Sigmoid colon (tissue), 7 donors: ENCODE measurements around the gene BRIP1. TPM values are rescaled to one million over a fixed set of nuclear protein-coding genes. Genes with fewer than 3 reads are reported as not detected.

Source experiments
- DNase-seq: peaks from one replicate; pipeline ENCODE4 v3.0.0-alpha.2; 2019
- H3K27ac ChIP-seq, 4 donors: fragments of 200-600 bp; sonication (generic); one replicate each; pipeline ENCODE4 v1.5.1; 2016 to 2019; ENCODE audit warnings: mild to moderate bottlenecking in 1 of 4
- H3K27me3 ChIP-seq, 3 donors: fragments of 200-600 bp; sonication (generic); one replicate each; pipeline ENCODE4 v1.5.1; 2019; ENCODE audit warnings: mild to moderate bottlenecking in 1 of 3
- H3K36me3 ChIP-seq, 4 donors: fragments of 200-600 bp; sonication (generic); one replicate each; pipeline ENCODE4 v1.5.1; 2016 to 2019
- H3K4me1 ChIP-seq, 4 donors: fragments of 200-600 bp; sonication (generic); one replicate each; pipeline ENCODE4 v1.5.1; 2017 to 2019
- H3K4me3 ChIP-seq, 4 donors: fragments of 200-600 bp; sonication (generic); one replicate each; pipeline ENCODE4 v1.5.1; 2017 to 2019; ENCODE audit warnings: mild to moderate bottlenecking in 2 of 4, moderate library complexity in 1 of 4
- H3K9me3 ChIP-seq, 4 donors: fragments of 200-600 bp in 3 of 4; sonication (generic) in 3 of 4; one replicate each; pipeline versions ENCODE4 v1.5.1 to v1.6.1; 2013 to 2019
- CTCF ChIP-seq, 4 experiments: fragments of 450-650 bp in 3 of 4; fragments of 200-600 bp in 1 of 4; IDR thresholded peaks; one replicate each; pipeline ENCODE4 v1.5.1; 2016 to 2019; ENCODE audit warnings: antibody characterized with exemption in 4 of 4, mild to moderate bottlenecking in 3 of 4, moderate library complexity in 2 of 4
- EP300 ChIP-seq, 4 donors: sonication (generic); formaldehyde crosslinking; IDR thresholded peaks; one replicate each; pipeline ENCODE4 v1.6.1; 2017; ENCODE audit warnings: antibody characterized with exemption in 4 of 4
- POLR2A ChIP-seq, 2 donors: fragments of 450-650 bp; IDR thresholded peaks; one replicate each; pipeline ENCODE4 v1.6.1; 2016; ENCODE audit warnings: antibody characterized with exemption in 2 of 2, mild to moderate bottlenecking in 2 of 2, moderate library complexity in 2 of 2
- POLR2AphosphoS5 ChIP-seq, 4 donors: sonication (generic); formaldehyde crosslinking; IDR thresholded peaks; one replicate each; pipeline ENCODE4 v1.6.1; 2017; ENCODE audit warnings: antibody characterized with exemption in 4 of 4
- WGBS, 2 donors: extraction: QIAGEN DNeasy Blood & Tissue Kit; methylation state at CpG; one replicate each; pipeline ENCODE4 v1.1.7; 2013; 5-methylcytosine and 5-hydroxymethylcytosine counted together
- intact Hi-C: fragments of 100-400 bp; cut with DNase I; formaldehyde crosslinking; loops from one replicate; pipeline ENCODE4 v1.15.1; 2023
- polyA plus RNA-seq, 3 donors: library from polyadenylated mRNA; stranded (reverse); fragments of 200-250 nt; gene quantifications; one replicate each; pipeline ENCODE4 v1.2.3, GENCODE V29; 2013
- total RNA-seq, 4 donors: library from RNA; depleted of rRNA; stranded (reverse); fragments of >200 nt; gene quantifications; one replicate each; pipeline ENCODE4 v1.1.0, GENCODE V29; 2016
- donor health status: healthy with polysubstance abuse.
- donor health status: Bipolar disorder and iron deficiency.
- donor health status: healthy.

BRIP1 gene
- total and polyA plus RNA-seq, 7 donors, result under 0.01 to 1.5 (median 0.41) TPM; not detected in 1

- H3K36me3 ChIP-seq, result no peaks in the 10 kb centered on the region
- TF ChIP-seq CTCF (IDR thresholded peaks at IDR 0.05) (no peak), POLR2A (IDR thresholded peaks at IDR 0.05) (no peak), EP300 (IDR thresholded peaks at IDR 0.05) (no peak), POLR2AphosphoS5 (IDR thresholded peaks at IDR 0.05) (no peak)
- H3K27ac ChIP-seq, result no peak overlapping the region
- H3K27me3 ChIP-seq, result no peaks in the 10 kb centered on the region
- intact Hi-C loops, result loop anchor here (5.0 kb wide), 1 partner anchor 424 kb away; no protein-coding TSS in a partner anchor
- no peaks in the 10 kb centered on the region for H3K4me1 ChIP-seq
- DNase-seq, result no peak
- 82 to 90% methylated on average over 3 of the region's 3 CpGs for WGBS, 2 donors
- H3K9me3 ChIP-seq, result no peaks in the 10 kb centered on the region
- no peak overlapping the region for H3K4me3 ChIP-seq
Observed at GRCh38 chr17:61836266-61837174, 26.8 kb downstream of the BRIP1 start.

GRCh38 chr17:61835606-61836005 is 27.7 kb downstream of the BRIP1 start:
- DNase-seq, result no peak
- Histone ChIP-seq H3K4me3 (no peak overlapping the region), H3K36me3 (no peaks in the 10 kb centered on the region), H3K27ac (no peak overlapping the region), H3K4me1 (no peaks in the 10 kb centered on the region), H3K27me3 (no peaks in the 10 kb centered on the region), H3K9me3 (no peaks in the 10 kb centered on the region)
- intact Hi-C loops, result loop anchor here (5.0 kb wide), 1 partner anchor 423 kb away; no protein-coding TSS in a partner anchor
- WGBS, 2 donors, result 92 to 93% methylated on average over 1 of the region's 1 CpG
- no peak for TF ChIP-seq EP300 (IDR thresholded peaks at IDR 0.05)
- TF ChIP-seq POLR2A (IDR thresholded peaks at IDR 0.05), result no peak
- TF ChIP-seq POLR2AphosphoS5 (IDR thresholded peaks at IDR 0.05), result no peak
- TF ChIP-seq CTCF (IDR thresholded peaks at IDR 0.05), result no peak

GRCh38 chr17:61834610-61835009 is 28.7 kb downstream of the BRIP1 start:
- Histone ChIP-seq H3K4me3 (no peak overlapping the region), H3K27ac (no peak overlapping the region), H3K4me1 (no peaks in the 10 kb centered on the region), H3K9me3 (no peaks in the 10 kb centered on the region), H3K36me3 (no peaks in the 10 kb centered on the region), H3K27me3 (no peaks in the 10 kb centered on the region)
- DNase-seq, result no peak
- WGBS, 2 donors, result 97 to 98% methylated on average over 2 of the region's 2 CpGs
- intact Hi-C loops, result loop anchor here (5.0 kb wide), 1 partner anchor 422 kb away; no protein-coding TSS in a partner anchor
- TF ChIP-seq CTCF (IDR thresholded peaks at IDR 0.05) (no peak), POLR2AphosphoS5 (IDR thresholded peaks at IDR 0.05) (no peak), EP300 (IDR thresholded peaks at IDR 0.05) (no peak), POLR2A (IDR thresholded peaks at IDR 0.05) (no peak)

GRCh38 chr17:61833536-61834193 is 29.7 kb downstream of the BRIP1 start:
- Histone ChIP-seq H3K36me3 (no peaks in the 10 kb centered on the region), H3K27me3 (no peaks in the 10 kb centered on the region), H3K27ac (no peak overlapping the region), H3K4me3 (no peak overlapping the region), H3K4me1 (no peaks in the 10 kb centered on the region), H3K9me3 (no peaks in the 10 kb centered on the region)
- no peak for DNase-seq
- 90 to 95% methylated on average over 7 of the region's 7 CpGs for WGBS, 2 donors
- TF ChIP-seq POLR2A (IDR thresholded peaks at IDR 0.05) (no peak), POLR2AphosphoS5 (IDR thresholded peaks at IDR 0.05) (no peak), CTCF (IDR thresholded peaks at IDR 0.05) (no peak), EP300 (IDR thresholded peaks at IDR 0.05) (no peak)
- intact Hi-C loops, result no loop called here
